ENCODE results near the gene STK32C.

The STK32C gene

GRCh38 chr10:132176623-132177500 lies 130.9 kb downstream of the STK32C start:
- DNase-seq, result no peak

- no peak for DNase-seq
Observed at GRCh38 chr10:132175907-132176581, 131.7 kb downstream of the STK32C start.

GRCh38 chr10:132175408-132175807 lies 132.3 kb downstream of the STK32C start:
- DNase-seq, result no peak

- no peak for DNase-seq
Observed at GRCh38 chr10:132174237-132174636, 133.5 kb downstream of the STK32C start.

GRCh38 chr10:132173185-132173584 lies 134.6 kb downstream of the STK32C start:
- no peak for DNase-seq

GRCh38 chr10:132172091-132173066 lies 135.4 kb downstream of the STK32C start:
- no peak for DNase-seq

GRCh38 chr10:132170561-132171361 lies 137.0 kb downstream of the STK32C start:
- DNase-seq, result no peak

GRCh38 chr10:132169766-132170560 lies 137.8 kb downstream of the STK32C start:
- DNase-seq, result no peak

- no peak for DNase-seq
Observed at GRCh38 chr10:132169031-132169765, 138.6 kb downstream of the STK32C start.

GRCh38 chr10:132168571-132169030 lies 139.1 kb downstream of the STK32C start:
- DNase-seq, result no peak

GRCh38 chr10:132167976-132168375 lies 139.8 kb downstream of the STK32C start:
- no peak for DNase-seq

- no peak for DNase-seq
Observed at GRCh38 chr10:132167041-132167674, 140.6 kb downstream of the STK32C start.

- DNase-seq, result no peak
Observed at GRCh38 chr10:132166216-132166950, 141.4 kb downstream of the STK32C start.

GRCh38 chr10:132165416-132165980 lies 142.3 kb downstream of the STK32C start:
- no peak for DNase-seq

GRCh38 chr10:132164761-132165278 lies 142.9 kb downstream of the STK32C start:
- DNase-seq, result no peak

GRCh38 chr10:132163826-132164515 lies 143.8 kb downstream of the STK32C start:
- DNase-seq, result no peak

- no peak for DNase-seq
Observed at GRCh38 chr10:132163278-132163765, 144.4 kb downstream of the STK32C start.

Data from amniotic stem cell (primary cell).